Erythroblast (primary cell): ENCODE data around the gene SUGP2.

Experiments
- GATA1 ChIP-seq: IDR thresholded peaks from 2 replicates; pipeline ENCODE4 v1.6.1; 2011; ENCODE audit warnings: low read depth, mild to moderate bottlenecking, control low read depth, low read length, moderate library complexity
- POLR2A ChIP-seq: IDR thresholded peaks from 2 replicates; pipeline ENCODE4 v1.6.1; 2011; ENCODE audit warnings: mild to moderate bottlenecking, low read length

GRCh38 chr19:18996351-18996750, 37.0 kb downstream of the SUGP2 start:
- no peak for TF ChIP-seq POLR2A
- TF ChIP-seq GATA1: no peak
